HPDE6-E6E7 (cell line): Measurements from ENCODE around the gene HTR3D.
"Not testable (repeated sequence)": the region's sequence is repeated elsewhere in the genome, so short reads cannot be mapped to it uniquely, and the experiment has no call there.

Source experiments
- DNase-seq: peaks from one replicate; pipeline ENCODE4 v3.0.0; 2011; ENCODE audit warnings: missing footprints; ENCODE audit errors: extremely low spot score

HTR3D gene

GRCh38 chr3:184016169-184016570 is 15.4 kb upstream of the HTR3D start:
- no peak for DNase-seq

GRCh38 chr3:184016811-184017671 is 14.5 kb upstream of the HTR3D start:
- peak; percentile 63 for DNase-seq

- DNase-seq, result peak; percentile 93
Measured at GRCh38 chr3:184017672-184018423, 13.7 kb upstream of the HTR3D start, which contains the start of gene ABCC5. Gene ABCC5, minus strand, starts transcription at chr3:184017884. Its CDS starts 3,492 bp downstream, at chr3:184014392.

- DNase-seq, result no peak
Measured at GRCh38 chr3:184018424-184018973, 13.0 kb upstream of the HTR3D start.

- DNase-seq, result no peak
Measured at GRCh38 chr3:184022323-184022722, 9.2 kb upstream of the HTR3D start.

- DNase-seq, result not testable (repeated sequence)
Measured at GRCh38 chr3:184025256-184025655, 6.3 kb upstream of the HTR3D start.

GRCh38 chr3:184028275-184028890 is 3.2 kb upstream of the HTR3D start:
- not testable (repeated sequence) for DNase-seq

- no peak for DNase-seq
Measured at GRCh38 chr3:184029443-184029842, 2.1 kb upstream of the HTR3D start.

GRCh38 chr3:184030536-184030935 is 1.0 kb upstream of the HTR3D start:
- no peak for DNase-seq

GRCh38 chr3:184037816-184038215 is 6.3 kb downstream of the HTR3D start:
- no peak for DNase-seq

- not testable (repeated sequence) for DNase-seq
Measured at GRCh38 chr3:184038307-184038706, 6.8 kb downstream of the HTR3D start.

GRCh38 chr3:184039414-184039813 is 7.9 kb downstream of the HTR3D start:
- DNase-seq, result no peak

GRCh38 chr3:184040010-184040409 is 8.5 kb downstream of the HTR3D start:
- DNase-seq, result peak; percentile 28

- DNase-seq, result no peak
Measured at GRCh38 chr3:184042617-184043016, 11.1 kb downstream of the HTR3D start.

- no peak for DNase-seq
Measured at GRCh38 chr3:184045995-184046394, 14.5 kb downstream of the HTR3D start.

GRCh38 chr3:184050217-184050847 is 18.8 kb downstream of the HTR3D start:
- DNase-seq, result no peak

GRCh38 chr3:184052767-184053166 is 21.2 kb downstream of the HTR3D start, which contains the start of gene HTR3C:
Gene HTR3C, plus strand, starts transcription at chr3:184053047. Its CDS starts 34 bp downstream, at chr3:184053081.
- DNase-seq, result no peak

- no peak for DNase-seq
Measured at GRCh38 chr3:184058029-184058428, 26.5 kb downstream of the HTR3D start.

- DNase-seq, result no peak
Measured at GRCh38 chr3:184059424-184059823, 27.9 kb downstream of the HTR3D start.

- DNase-seq, result no peak
Measured at GRCh38 chr3:184062637-184063036, 31.1 kb downstream of the HTR3D start.

- no peak for DNase-seq
Measured at GRCh38 chr3:184066211-184066610, 34.7 kb downstream of the HTR3D start.
